Measurements from ENCODE around the gene PPP2R2C.

PPP2R2C gene

GRCh38 chr4:6327220-6327917 lies 145.0 kb downstream of the PPP2R2C start:
- FAIRE-seq: peak; percentile 92
- TF ChIP-seq POLR2A (IDR thresholded peaks at IDR 0.05; ENCODE audit: low read depth, low read length) (no peak), SPI1 (IDR thresholded peaks at IDR 0.05; ENCODE audit: low read depth, low read length) (no peak), POU2F2 (IDR thresholded peaks at IDR 0.05; ENCODE audit: low read depth, low read length) (0 out of 2 replicates have a peak, but pooled peaks have one; percentile 12), TAF1 (IDR thresholded peaks at IDR 0.05; ENCODE audit: low read depth, low read length) (no peak), POLR2AphosphoS5 (IDR thresholded peaks at IDR 0.05; ENCODE audit: low read depth, low read length) (no peak)
- DNase-seq (ENCODE audit: insufficient read length, low spot score): peak; percentile 87

GRCh38 chr4:6326312-6327060 lies 145.9 kb downstream of the PPP2R2C start:
- TF ChIP-seq SPI1 (IDR thresholded peaks at IDR 0.05; ENCODE audit: low read depth, low read length): no peak
- TF ChIP-seq PAX5 (IDR thresholded peaks at IDR 0.05; ENCODE audit: insufficient read depth, low read length, severe bottlenecking): no peak
- no peak for TF ChIP-seq POLR2AphosphoS5 (IDR thresholded peaks at IDR 0.05; ENCODE audit: low read depth, low read length)
- no peak for TF ChIP-seq TAF1 (IDR thresholded peaks at IDR 0.05; ENCODE audit: low read depth, low read length)
- TF ChIP-seq POU2F2 (IDR thresholded peaks at IDR 0.05; ENCODE audit: low read depth, low read length): no peak
- TF ChIP-seq POLR2A (IDR thresholded peaks at IDR 0.05; ENCODE audit: low read depth, low read length): no peak
- no peak for FAIRE-seq
- DNase-seq (ENCODE audit: insufficient read length, low spot score): no peak

GRCh38 chr4:6325788-6326290 lies 146.6 kb downstream of the PPP2R2C start:
- TF ChIP-seq PAX5 (IDR thresholded peaks at IDR 0.05; ENCODE audit: insufficient read depth, low read length, severe bottlenecking): no peak
- TF ChIP-seq POU2F2 (IDR thresholded peaks at IDR 0.05; ENCODE audit: low read depth, low read length): no peak
- TF ChIP-seq POLR2AphosphoS5 (IDR thresholded peaks at IDR 0.05; ENCODE audit: low read depth, low read length): no peak
- TF ChIP-seq TAF1 (IDR thresholded peaks at IDR 0.05; ENCODE audit: low read depth, low read length): no peak
- no peak for TF ChIP-seq POLR2A (IDR thresholded peaks at IDR 0.05; ENCODE audit: low read depth, low read length)
- no peak for TF ChIP-seq SPI1 (IDR thresholded peaks at IDR 0.05; ENCODE audit: low read depth, low read length)
- FAIRE-seq: no peak
- DNase-seq (ENCODE audit: insufficient read length, low spot score): no peak

- no peak for DNase-seq (ENCODE audit: insufficient read length, low spot score)
- FAIRE-seq: no peak
- no peak for TF ChIP-seq PAX5 (IDR thresholded peaks at IDR 0.05; ENCODE audit: insufficient read depth, low read length, severe bottlenecking)
- no peak for TF ChIP-seq SPI1 (IDR thresholded peaks at IDR 0.05; ENCODE audit: low read depth, low read length)
- no peak for TF ChIP-seq TAF1 (IDR thresholded peaks at IDR 0.05; ENCODE audit: low read depth, low read length)
- TF ChIP-seq POU2F2 (IDR thresholded peaks at IDR 0.05; ENCODE audit: low read depth, low read length): no peak
- TF ChIP-seq POLR2AphosphoS5 (IDR thresholded peaks at IDR 0.05; ENCODE audit: low read depth, low read length): no peak
- TF ChIP-seq POLR2A (IDR thresholded peaks at IDR 0.05; ENCODE audit: low read depth, low read length): no peak
These were observed 147.2 kb downstream of the PPP2R2C start for GRCh38 chr4:6324999-6325787.

- TF ChIP-seq PAX5 (IDR thresholded peaks at IDR 0.05; ENCODE audit: insufficient read depth, low read length, severe bottlenecking): no peak
- TF ChIP-seq POU2F2 (IDR thresholded peaks at IDR 0.05; ENCODE audit: low read depth, low read length): no peak
- no peak for TF ChIP-seq TAF1 (IDR thresholded peaks at IDR 0.05; ENCODE audit: low read depth, low read length)
- TF ChIP-seq POLR2AphosphoS5 (IDR thresholded peaks at IDR 0.05; ENCODE audit: low read depth, low read length): no peak
- TF ChIP-seq POLR2A (IDR thresholded peaks at IDR 0.05; ENCODE audit: low read depth, low read length): no peak
- no peak for FAIRE-seq
- DNase-seq (ENCODE audit: insufficient read length, low spot score): no peak
These were observed 147.9 kb downstream of the PPP2R2C start for GRCh38 chr4:6324461-6324998.

- FAIRE-seq (no peak), DNase-seq (ENCODE audit: insufficient read length, low spot score) (no peak)
- TF ChIP-seq POU2F2 (IDR thresholded peaks at IDR 0.05; ENCODE audit: low read depth, low read length) (no peak), TAF1 (IDR thresholded peaks at IDR 0.05; ENCODE audit: low read depth, low read length) (no peak), SPI1 (IDR thresholded peaks at IDR 0.05; ENCODE audit: low read depth, low read length) (no peak), POLR2A (IDR thresholded peaks at IDR 0.05; ENCODE audit: low read depth, low read length) (no peak), POLR2AphosphoS5 (IDR thresholded peaks at IDR 0.05; ENCODE audit: low read depth, low read length) (no peak), PAX5 (IDR thresholded peaks at IDR 0.05; ENCODE audit: insufficient read depth, low read length, severe bottlenecking) (no peak)
These were observed 149.4 kb downstream of the PPP2R2C start for GRCh38 chr4:6322761-6323566.

GRCh38 chr4:6322067-6322760 lies 150.2 kb downstream of the PPP2R2C start:
- FAIRE-seq: no peak
- DNase-seq (ENCODE audit: insufficient read length, low spot score): no peak
- no peak for TF ChIP-seq POU2F2 (IDR thresholded peaks at IDR 0.05; ENCODE audit: low read depth, low read length)
- no peak for TF ChIP-seq POLR2A (IDR thresholded peaks at IDR 0.05; ENCODE audit: low read depth, low read length)
- TF ChIP-seq POLR2AphosphoS5 (IDR thresholded peaks at IDR 0.05; ENCODE audit: low read depth, low read length): no peak
- no peak for TF ChIP-seq SPI1 (IDR thresholded peaks at IDR 0.05; ENCODE audit: low read depth, low read length)
- TF ChIP-seq TAF1 (IDR thresholded peaks at IDR 0.05; ENCODE audit: low read depth, low read length): no peak
- no peak for TF ChIP-seq PAX5 (IDR thresholded peaks at IDR 0.05; ENCODE audit: insufficient read depth, low read length, severe bottlenecking)
